H9 (cell line): ENCODE results near the gene CDH13. TPM values are rescaled to one million over a fixed set of nuclear protein-coding genes. Genes with fewer than 3 reads are reported as not detected.

Source experiments
- DNase-seq: peaks from one replicate; pipeline ENCODE4 v3.0.0-alpha.2; 2017
- H2AFZ ChIP-seq: one replicate; pipeline ENCODE4 v1.6.1; 2013; ENCODE audit warnings: mild to moderate bottlenecking, low read length, control low read depth, moderate library complexity
- H2AK5ac ChIP-seq: 2 replicates; pipeline ENCODE4 v1.6.1; 2013; ENCODE audit warnings: low read length, control low read depth, mixed read lengths; ENCODE audit not compliant: insufficient read length
- H2BK120ac ChIP-seq: one replicate; pipeline ENCODE4 v1.6.1; 2013; ENCODE audit warnings: low read depth, mild to moderate bottlenecking, low read length, control low read depth, inconsistent platforms; ENCODE audit not compliant: poor library complexity, severe bottlenecking
- H2BK12ac ChIP-seq: 2 replicates; pipeline ENCODE4 v1.6.1; 2013; ENCODE audit warnings: low read length, control low read depth, mixed read lengths, low read depth; ENCODE audit not compliant: insufficient read length
- H2BK15ac ChIP-seq: 2 replicates; pipeline ENCODE4 v1.6.1; 2013; ENCODE audit warnings: low read depth, low read length, control low read depth
- H2BK20ac ChIP-seq: one replicate; pipeline ENCODE4 v1.6.1; 2013; ENCODE audit warnings: low read depth, mild to moderate bottlenecking, low read length, control low read depth, inconsistent platforms; ENCODE audit not compliant: poor library complexity, severe bottlenecking
- H2BK5ac ChIP-seq: 2 replicates; pipeline ENCODE4 v1.6.1; 2013; ENCODE audit warnings: low read length, control low read depth, mixed read lengths; ENCODE audit not compliant: insufficient read length
- H3K14ac ChIP-seq: 2 replicates; pipeline ENCODE4 v1.6.1; 2013; ENCODE audit warnings: low read length, control low read depth; ENCODE audit not compliant: insufficient read depth
- H3K18ac ChIP-seq: 2 replicates; pipeline ENCODE4 v1.6.1; 2013; ENCODE audit warnings: low read depth, mild to moderate bottlenecking, mixed read lengths, low read length, control low read depth; ENCODE audit not compliant: insufficient read length
- H3K23ac ChIP-seq: 2 replicates; pipeline ENCODE4 v1.6.1; 2013; ENCODE audit warnings: low read length, control low read depth, mixed read lengths, low read depth; ENCODE audit not compliant: insufficient read length
- H3K23me2 ChIP-seq: 2 replicates; pipeline ENCODE4 v1.6.1; 2013; ENCODE audit warnings: low read depth, mild to moderate bottlenecking, mixed read lengths, low read length, control low read depth; ENCODE audit not compliant: insufficient read length, poor library complexity, severe bottlenecking
- H3K27ac ChIP-seq: 2 replicates; pipeline ENCODE4 v1.5.1; 2013; ENCODE audit warnings: low read length, control low read depth, mixed read lengths, low read depth; ENCODE audit not compliant: insufficient read length
- H3K27me3 ChIP-seq: 2 replicates; pipeline ENCODE4 v1.6.1; 2013; ENCODE audit warnings: low read length, control low read depth, inconsistent platforms; ENCODE audit not compliant: insufficient read depth
- H3K4ac ChIP-seq: 2 replicates; pipeline ENCODE4 v1.6.1; 2013; ENCODE audit warnings: low read depth, mild to moderate bottlenecking, control low read depth, inconsistent platforms, low read length, moderate library complexity
- H3K4me1 ChIP-seq: 2 replicates; pipeline ENCODE4 v1.6.1; 2013; ENCODE audit warnings: low read length, control low read depth, inconsistent platforms; ENCODE audit not compliant: insufficient read depth
- H3K4me2 ChIP-seq: 2 replicates; pipeline ENCODE4 v1.6.1; 2013; ENCODE audit warnings: low read length, control low read depth, mixed read lengths; ENCODE audit not compliant: insufficient read length, insufficient read depth
- H3K56ac ChIP-seq: 2 replicates; pipeline ENCODE4 v1.6.1; 2013; ENCODE audit warnings: low read depth, mild to moderate bottlenecking, mixed read lengths, low read length, control low read depth; ENCODE audit not compliant: insufficient read length
- H3K79me1 ChIP-seq: 2 replicates; pipeline ENCODE4 v1.6.1; 2013; ENCODE audit warnings: low read depth, mild to moderate bottlenecking, moderate library complexity, low read length, control low read depth, inconsistent platforms; ENCODE audit not compliant: insufficient read depth, poor library complexity, severe bottlenecking
- H3K79me2 ChIP-seq: 2 replicates; pipeline ENCODE4 v1.6.1; 2013; ENCODE audit warnings: low read length, control low read depth, inconsistent platforms; ENCODE audit not compliant: insufficient read depth
- H3K9ac ChIP-seq: 2 replicates; pipeline ENCODE4 v1.6.1; 2013; ENCODE audit warnings: low read length, control low read depth, mixed read lengths; ENCODE audit not compliant: insufficient read length; ENCODE audit errors: extremely low read depth
- H3K9me3 ChIP-seq: one replicate; pipeline ENCODE4 v1.6.1; 2013; ENCODE audit warnings: low read depth, low read length, inconsistent platforms; ENCODE audit not compliant: control insufficient read depth
- H3T11ph ChIP-seq: one replicate; pipeline ENCODE4 v1.6.1; 2013; ENCODE audit warnings: mild to moderate bottlenecking, low read length, control low read depth, inconsistent platforms
- H4K20me1 ChIP-seq: one replicate; pipeline ENCODE4 v1.6.1; 2013; ENCODE audit not compliant: control insufficient read depth, insufficient read length, insufficient read depth
- H4K5ac ChIP-seq: 2 replicates; pipeline ENCODE4 v1.6.1; 2013; ENCODE audit warnings: low read depth, mild to moderate bottlenecking, mixed read lengths, low read length, control low read depth; ENCODE audit not compliant: insufficient read length
- H4K8ac ChIP-seq: replicated peaks from 2 replicates; pipeline ENCODE4 v1.6.1; 2013; ENCODE audit warnings: low read length, control low read depth, mixed read lengths, low read depth; ENCODE audit not compliant: insufficient read length
- H4K91ac ChIP-seq: 2 replicates; pipeline ENCODE4 v1.6.1; 2013; ENCODE audit warnings: low read depth, mild to moderate bottlenecking, moderate library complexity, mixed read lengths, low read length, control low read depth; ENCODE audit not compliant: insufficient read length
- H3K27ac Mint-ChIP-seq, 3 experiments: 2 replicates in 2 of 3; 3 replicates in 1 of 3; pipeline ENCODE4 v1.8.0; 2020 to 2021; ENCODE audit warnings: mixed read lengths in 3 of 3, mild to moderate bottlenecking in 1 of 3, moderate library complexity in 1 of 3
- H3K27me3 Mint-ChIP-seq: 2 replicates; pipeline ENCODE4 v1.8.0; 2021; ENCODE audit warnings: low read depth, mild to moderate bottlenecking, moderate library complexity, mixed read lengths
- H3K36me3 Mint-ChIP-seq, 3 experiments: 2 replicates in 2 of 3; 3 replicates in 1 of 3; pipeline ENCODE4 v1.8.0; 2020 to 2021; ENCODE audit warnings: low read depth in 3 of 3, mixed read lengths in 3 of 3; ENCODE audit not compliant: insufficient read depth in 1 of 3
- H3K4me1 Mint-ChIP-seq, 2 experiments: 2 replicates each; pipeline ENCODE4 v1.8.0; 2020; ENCODE audit warnings: mixed read lengths in 2 of 2
- H3K4me3 Mint-ChIP-seq, 2 experiments: 2 replicates in 1 of 2; 3 replicates in 1 of 2; pipeline ENCODE4 v1.8.0; 2020 to 2021; ENCODE audit warnings: mild to moderate bottlenecking in 2 of 2, mixed read lengths in 2 of 2, moderate library complexity in 1 of 2
- H3K9me3 Mint-ChIP-seq, 2 experiments: 2 replicates in 1 of 2; 3 replicates in 1 of 2; pipeline ENCODE4 v1.8.0; 2020; ENCODE audit warnings: mild to moderate bottlenecking in 2 of 2, mixed read lengths in 2 of 2, moderate library complexity in 1 of 2
- WGBS: extraction: QIAGEN DNeasy Blood & Tissue Kit; methylation state at CpG from one replicate; pipeline ENCODE4 v1.1.7; 2013; ENCODE audit warnings: missing lambda C conversion rate, low lambda C conversion rate, mixed read lengths; ENCODE audit not compliant: insufficient read length; ENCODE audit errors: extremely low coverage; 5-methylcytosine and 5-hydroxymethylcytosine counted together
- total RNA-seq: library from RNA; stranded (reverse); gene quantifications from 2 replicates; pipeline ENCODE4 v1.2.1, GENCODE V29; 2021
- TF ChIP-seq, protein P1 (sequence below): fragments of 200-600 bp; sonication (generic); conservative IDR thresholded peaks from 3 replicates; pipeline ENCODE4 v1.8.0; 2021; ENCODE audit warnings: antibody characterized with exemption, mild to moderate bottlenecking

The CDH13 gene
- total RNA-seq, 1 experiment from 2014 or later = 1.5 TPM

DNA sequence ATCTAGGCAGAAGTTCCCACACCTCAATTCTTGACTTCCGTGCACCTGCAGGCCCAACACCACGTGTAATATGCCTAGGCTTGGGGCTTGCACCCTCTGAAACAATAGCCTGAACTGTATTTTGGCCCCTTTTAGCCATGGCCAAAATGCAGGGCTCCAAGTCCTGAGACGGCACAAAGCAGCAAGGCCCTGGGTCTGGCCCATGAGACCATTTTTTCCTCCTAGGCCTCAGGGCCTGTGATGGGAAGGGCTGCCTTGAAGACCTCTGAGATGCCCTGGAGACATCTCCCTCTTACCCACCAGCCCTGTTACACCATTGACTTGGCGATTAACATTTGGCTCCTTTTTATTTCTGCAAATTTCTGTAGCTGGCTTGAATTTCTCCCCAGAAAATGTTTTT lies 238.6 kb downstream of the CDH13 start:
- H3K9me3 ChIP-seq = no peaks in the 10 kb centered on the region
- no peaks in the 10 kb centered on the region for H3K27me3 ChIP-seq
- no peak overlapping the region for H3K14ac ChIP-seq
- no peaks in the 10 kb centered on the region for H3K4me1 ChIP-seq
- no peak overlapping the region for H2BK20ac ChIP-seq
- H2BK12ac ChIP-seq = no peak overlapping the region
- no peaks in the 10 kb centered on the region for H3K23me2 ChIP-seq
- H3K27ac ChIP-seq = no peak overlapping the region
- no peak overlapping the region for H3K4ac ChIP-seq
- H2BK120ac ChIP-seq = no peak overlapping the region
- H3K18ac ChIP-seq = no peak overlapping the region
- H2BK15ac ChIP-seq = no peak overlapping the region
- no peaks in the 10 kb centered on the region for H3K79me1 ChIP-seq
- H3K4me2 ChIP-seq = no peak overlapping the region
- no peak overlapping the region for H2AK5ac ChIP-seq
- Mint-ChIP-seq H3K36me3 (peaks cover 14 to 20% (median 15%) of the 10 kb centered on the region in 3 experiments), H3K4me3 (no peak overlapping the region), H3K27me3 (peaks cover 2% of the 10 kb centered on the region), H3K27ac (no peak overlapping the region), H3K4me1 (no peaks in the 10 kb centered on the region), H3K9me3 (peaks cover 26 to 28% of the 10 kb centered on the region in 2 experiments)
- H3T11ph ChIP-seq = no peak overlapping the region
- no peak overlapping the region for H4K8ac ChIP-seq
- H2BK5ac ChIP-seq = no peak overlapping the region
- H4K91ac ChIP-seq = no peak overlapping the region
- no peak overlapping the region for H3K23ac ChIP-seq
- no peaks in the 10 kb centered on the region for H3K79me2 ChIP-seq
- H4K20me1 ChIP-seq = no peaks in the 10 kb centered on the region
- H2AFZ ChIP-seq = no peak overlapping the region
- H4K5ac ChIP-seq = no peak overlapping the region
- no CpG with 5 or more reads among the region's 4 CpGs for WGBS
- H3K9ac ChIP-seq = no peak overlapping the region
- no peak for DNase-seq
- H3K56ac ChIP-seq = no peak overlapping the region
- TF ChIP-seq, protein P1, sequence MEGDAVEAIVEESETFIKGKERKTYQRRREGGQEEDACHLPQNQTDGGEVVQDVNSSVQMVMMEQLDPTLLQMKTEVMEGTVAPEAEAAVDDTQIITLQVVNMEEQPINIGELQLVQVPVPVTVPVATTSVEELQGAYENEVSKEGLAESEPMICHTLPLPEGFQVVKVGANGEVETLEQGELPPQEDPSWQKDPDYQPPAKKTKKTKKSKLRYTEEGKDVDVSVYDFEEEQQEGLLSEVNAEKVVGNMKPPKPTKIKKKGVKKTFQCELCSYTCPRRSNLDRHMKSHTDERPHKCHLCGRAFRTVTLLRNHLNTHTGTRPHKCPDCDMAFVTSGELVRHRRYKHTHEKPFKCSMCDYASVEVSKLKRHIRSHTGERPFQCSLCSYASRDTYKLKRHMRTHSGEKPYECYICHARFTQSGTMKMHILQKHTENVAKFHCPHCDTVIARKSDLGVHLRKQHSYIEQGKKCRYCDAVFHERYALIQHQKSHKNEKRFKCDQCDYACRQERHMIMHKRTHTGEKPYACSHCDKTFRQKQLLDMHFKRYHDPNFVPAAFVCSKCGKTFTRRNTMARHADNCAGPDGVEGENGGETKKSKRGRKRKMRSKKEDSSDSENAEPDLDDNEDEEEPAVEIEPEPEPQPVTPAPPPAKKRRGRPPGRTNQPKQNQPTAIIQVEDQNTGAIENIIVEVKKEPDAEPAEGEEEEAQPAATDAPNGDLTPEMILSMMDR = no peak
